Loucy (cell line): ENCODE data around the gene GALNT7.

Experiments used
- CTCF ChIP-seq: fragments of 200-600 bp; sonication (generic); conservative IDR thresholded peaks from 2 replicates; pipeline ENCODE4 v1.5.1; 2014; ENCODE audit warnings: mild to moderate bottlenecking, antibody characterized with exemption, low read length
- EZH2phosphoT487 ChIP-seq: fragments of 200-600 bp; IDR thresholded peaks from 2 replicates; pipeline ENCODE4 v1.6.1; 2018; ENCODE audit warnings: antibody characterized with exemption, mild to moderate bottlenecking, moderate library complexity, borderline replicate concordance

GRCh38 chr4:173253561-173253960 is 85.0 kb downstream of the GALNT7 start:
- TF ChIP-seq CTCF (no peak), EZH2phosphoT487 (no peak)
